Colonic mucosa (tissue), 4 donors: Measurements from ENCODE around the gene IL1RL1. TPM values are rescaled to one million over a fixed set of nuclear protein-coding genes. Genes with fewer than 3 reads are reported as not detected.

Experiments used
- DNase-seq: peaks from one replicate; pipeline ENCODE4 v3.0.0-alpha.2; 2020
- H3K27ac ChIP-seq: fragments of 200-600 bp; one replicate; pipeline ENCODE4 v1.8.0; 2021
- H3K27me3 ChIP-seq: fragments of 200-600 bp; one replicate; pipeline ENCODE4 v1.8.0; 2021
- H3K36me3 ChIP-seq: fragments of 200-600 bp; one replicate; pipeline ENCODE4 v1.8.0; 2021
- H3K4me1 ChIP-seq: fragments of 200-600 bp; one replicate; pipeline ENCODE4 v1.8.0; 2021; ENCODE audit warnings: mild to moderate bottlenecking
- H3K4me3 ChIP-seq: fragments of 200-600 bp; one replicate; pipeline ENCODE4 v1.8.0; 2021
- H3K9ac ChIP-seq, 2 donors: one replicate each; pipeline ENCODE4 v1.7.0; 2013; ENCODE audit warnings: control low read depth in 2 of 2, low read depth in 2 of 2, low read length in 2 of 2
- H3K9me3 ChIP-seq: fragments of 200-600 bp; one replicate; pipeline ENCODE4 v1.8.0; 2021
- CTCF ChIP-seq: fragments of 200-600 bp; IDR thresholded peaks from one replicate; pipeline ENCODE4 v1.8.0; 2022; ENCODE audit warnings: antibody characterized with exemption, mild to moderate bottlenecking
- intact Hi-C: fragments of 100-400 bp; cut with DNase I; formaldehyde crosslinking; loops from one replicate; pipeline ENCODE4 v1.14.1; 2022
- total RNA-seq, 2 donors: library from RNA; stranded (reverse); fragmentation: NEBNext Ultra II Directional in 1 of 2; extraction: Animal tissue kit (Norgen Biotek cat#: 25700) in 1 of 2; gene quantifications; one replicate each; pipeline ENCODE4 v1.2.1, GENCODE V29; 2021
- donor health status: healthy.
- donor health status: DM: no; HTN: no; CAD: no.
- donor health status: DM: no; HTN: no; CAD: no.

IL1RL1 gene
- total RNA-seq, 2 donors from 2014 or later, result 1.2 to 2.1 TPM

GRCh38 chr2:102268510-102269199 lies 42.7 kb upstream of the IL1RL1 start:
- H3K27me3 ChIP-seq, result no peaks in the 10 kb centered on the region
- intact Hi-C loops, result no loop called here
- H3K36me3 ChIP-seq, result no peaks in the 10 kb centered on the region
- H3K4me1 ChIP-seq, result no peaks in the 10 kb centered on the region
- H3K9ac ChIP-seq, result no peak overlapping the region
- H3K27ac ChIP-seq, result no peak overlapping the region
- H3K9me3 ChIP-seq, result no peaks in the 10 kb centered on the region
- DNase-seq, result no peak
- H3K4me3 ChIP-seq, result no peak overlapping the region
- TF ChIP-seq CTCF, result no peak

GRCh38 chr2:102269200-102269524 lies 42.2 kb upstream of the IL1RL1 start:
- H3K4me1 ChIP-seq, result no peaks in the 10 kb centered on the region
- DNase-seq, result no peak
- H3K9ac ChIP-seq, result no peak overlapping the region
- no peak overlapping the region for H3K27ac ChIP-seq
- H3K36me3 ChIP-seq, result no peaks in the 10 kb centered on the region
- H3K9me3 ChIP-seq, result no peaks in the 10 kb centered on the region
- no peak overlapping the region for H3K4me3 ChIP-seq
- intact Hi-C loops, result no loop called here
- no peaks in the 10 kb centered on the region for H3K27me3 ChIP-seq
- no peak for TF ChIP-seq CTCF

- no peak for DNase-seq
- intact Hi-C loops, result no loop called here
- Histone ChIP-seq H3K4me3 (no peak overlapping the region), H3K27me3 (no peaks in the 10 kb centered on the region), H3K9me3 (no peaks in the 10 kb centered on the region), H3K4me1 (no peaks in the 10 kb centered on the region), H3K36me3 (no peaks in the 10 kb centered on the region), H3K9ac (no peak overlapping the region), H3K27ac (no peak overlapping the region)
- TF ChIP-seq CTCF, result no peak
Measured at GRCh38 chr2:102271844-102272243, 39.5 kb upstream of the IL1RL1 start.

- no peak for TF ChIP-seq CTCF
- H3K9me3 ChIP-seq, result no peaks in the 10 kb centered on the region
- intact Hi-C loops, result no loop called here
- no peak overlapping the region for H3K4me3 ChIP-seq
- H3K36me3 ChIP-seq, result no peaks in the 10 kb centered on the region
- no peaks in the 10 kb centered on the region for H3K4me1 ChIP-seq
- H3K27me3 ChIP-seq, result no peaks in the 10 kb centered on the region
- no peak overlapping the region for H3K9ac ChIP-seq
- H3K27ac ChIP-seq, result no peak overlapping the region
- DNase-seq, result no peak
Measured at GRCh38 chr2:102273619-102274211, 37.6 kb upstream of the IL1RL1 start.

DNA sequence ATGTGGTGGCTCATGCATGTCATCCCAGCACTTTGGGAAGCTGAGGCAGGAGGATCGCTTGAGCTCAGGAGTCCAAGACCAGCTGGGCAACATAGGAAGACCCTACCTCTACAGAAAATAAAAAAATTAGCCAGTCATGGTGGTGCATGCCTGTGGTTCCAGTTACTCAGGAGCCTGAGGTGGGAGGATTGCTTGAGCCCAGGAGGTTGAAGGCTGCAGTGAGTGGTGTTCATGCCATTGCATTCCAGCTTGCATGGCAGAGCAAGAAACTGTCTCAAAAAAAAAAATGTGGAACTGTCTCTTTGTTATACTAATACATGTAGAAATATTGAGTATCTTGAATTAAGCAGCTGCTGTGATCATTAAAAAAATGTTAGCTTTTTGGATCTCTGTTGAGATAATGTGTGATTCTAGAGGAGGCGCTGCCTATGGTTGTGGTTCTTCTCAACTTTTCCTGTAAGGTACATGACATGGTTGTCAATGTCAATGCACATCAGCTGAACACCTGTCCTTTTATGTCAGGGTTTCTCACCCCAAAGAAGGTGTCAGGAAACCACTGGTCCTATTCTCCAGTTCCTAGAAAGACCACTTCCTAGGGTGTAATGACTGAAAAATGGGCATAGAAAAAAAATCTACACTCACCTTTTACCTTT lies 34.7 kb upstream of the IL1RL1 start:
- intact Hi-C loops, result no loop called here
- no peak for DNase-seq
- no peak for TF ChIP-seq CTCF
- H3K27ac ChIP-seq, result no peak overlapping the region
- H3K4me3 ChIP-seq, result no peak overlapping the region
- no peaks in the 10 kb centered on the region for H3K4me1 ChIP-seq
- H3K36me3 ChIP-seq, result no peaks in the 10 kb centered on the region
- H3K9me3 ChIP-seq, result no peaks in the 10 kb centered on the region
- H3K9ac ChIP-seq, result no peak overlapping the region
- no peaks in the 10 kb centered on the region for H3K27me3 ChIP-seq
